Measurements from ENCODE around the gene MYH6. TPM values are rescaled to one million over a fixed set of nuclear protein-coding genes. Genes with fewer than 3 reads are reported as not detected.

MYH6 gene
- total RNA-seq, 1 experiment from 2014 or later: 0.07 TPM

DNA sequence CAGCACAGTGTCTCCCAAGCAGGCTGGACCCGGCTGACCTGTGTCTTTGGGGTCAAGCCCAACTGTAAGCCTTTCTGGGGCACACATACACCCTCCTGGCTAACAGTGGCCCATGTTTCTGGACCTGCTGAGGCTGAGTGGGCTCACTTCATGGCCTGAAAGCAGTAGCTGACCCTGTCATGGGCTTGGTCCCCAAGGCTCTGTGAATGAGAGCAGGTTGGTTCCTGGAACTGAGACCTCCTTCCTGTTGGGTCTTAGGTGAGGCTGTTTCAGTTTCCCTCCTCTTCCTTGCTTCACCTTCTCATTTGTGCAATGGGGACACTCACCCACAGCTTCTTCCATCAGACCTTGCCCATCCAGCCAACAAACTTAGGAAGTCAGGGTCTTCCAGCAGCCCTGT, 36.2 kb downstream of the MYH6 start:
- H4K20me1 ChIP-seq (ENCODE audit: control insufficient read depth, insufficient read depth, insufficient read length): no peaks in the 10 kb centered on the region
- no peak overlapping the region for H3K18ac ChIP-seq (ENCODE audit: insufficient read length, low read depth, low read length)
- H3K14ac ChIP-seq (ENCODE audit: insufficient read depth, low read length): no peak overlapping the region
- no peak for DNase-seq
- no peak overlapping the region for H4K5ac ChIP-seq (ENCODE audit: insufficient read length, low read depth, low read length)
- no peak overlapping the region for H3K4me3 Mint-ChIP-seq
- no peak overlapping the region for H3K56ac ChIP-seq (ENCODE audit: insufficient read length, low read depth, low read length)
- no peak overlapping the region for H4K91ac ChIP-seq (ENCODE audit: insufficient read length, low read depth, low read length)
- H3K9me3 ChIP-seq (ENCODE audit: control insufficient read depth, low read depth, low read length): no peaks in the 10 kb centered on the region
- H3K4me1 ChIP-seq (ENCODE audit: insufficient read depth, low read length): no peaks in the 10 kb centered on the region
- H3K4me1 Mint-ChIP-seq: peaks cover 10 to 16% of the 10 kb centered on the region in 2 experiments
- H3K23me2 ChIP-seq (ENCODE audit: insufficient read length, low read depth, low read length, poor library complexity, severe bottlenecking): peaks cover under 1% of the 10 kb centered on the region
- no peak overlapping the region for H4K8ac ChIP-seq (replicated peaks; ENCODE audit: insufficient read length, low read depth, low read length)
- WGBS (ENCODE audit: extremely low coverage, insufficient read length, low lambda C conversion rate): no CpG with 5 or more reads among the region's 1 CpG
- H3K27ac ChIP-seq (ENCODE audit: insufficient read length, low read depth, low read length): no peak overlapping the region
- no peak overlapping the region for H2AK5ac ChIP-seq (ENCODE audit: insufficient read length, low read length)
- H3K27me3 ChIP-seq (ENCODE audit: insufficient read depth, low read length): no peaks in the 10 kb centered on the region; the same call in 1 of the 2 replicates
- H3K27ac Mint-ChIP-seq: no peak overlapping the region
- no peaks in the 10 kb centered on the region; a peak in 1 of 7 replicates for H3K36me3 Mint-ChIP-seq (ENCODE audit: insufficient read depth in 1 of 3, low read depth in 3 of 3)
- H2BK15ac ChIP-seq (ENCODE audit: low read depth, low read length): no peak overlapping the region
- H3K9ac ChIP-seq (ENCODE audit: extremely low read depth, insufficient read length, low read length): no peak overlapping the region
- H3K4ac ChIP-seq (ENCODE audit: low read depth, low read length): no peak overlapping the region
- H3K79me1 ChIP-seq (ENCODE audit: insufficient read depth, low read depth, low read length, poor library complexity, severe bottlenecking): no peaks in the 10 kb centered on the region
- no peak overlapping the region for H3K23ac ChIP-seq (ENCODE audit: insufficient read length, low read depth, low read length)
- no peak overlapping the region for H2BK120ac ChIP-seq (ENCODE audit: low read depth, low read length, poor library complexity, severe bottlenecking)
- no peak overlapping the region for H2BK5ac ChIP-seq (ENCODE audit: insufficient read length, low read length)
- no peaks in the 10 kb centered on the region for H3K79me2 ChIP-seq (ENCODE audit: insufficient read depth, low read length)
- H3T11ph ChIP-seq (ENCODE audit: low read length): no peak overlapping the region
- TF ChIP-seq, protein P1, sequence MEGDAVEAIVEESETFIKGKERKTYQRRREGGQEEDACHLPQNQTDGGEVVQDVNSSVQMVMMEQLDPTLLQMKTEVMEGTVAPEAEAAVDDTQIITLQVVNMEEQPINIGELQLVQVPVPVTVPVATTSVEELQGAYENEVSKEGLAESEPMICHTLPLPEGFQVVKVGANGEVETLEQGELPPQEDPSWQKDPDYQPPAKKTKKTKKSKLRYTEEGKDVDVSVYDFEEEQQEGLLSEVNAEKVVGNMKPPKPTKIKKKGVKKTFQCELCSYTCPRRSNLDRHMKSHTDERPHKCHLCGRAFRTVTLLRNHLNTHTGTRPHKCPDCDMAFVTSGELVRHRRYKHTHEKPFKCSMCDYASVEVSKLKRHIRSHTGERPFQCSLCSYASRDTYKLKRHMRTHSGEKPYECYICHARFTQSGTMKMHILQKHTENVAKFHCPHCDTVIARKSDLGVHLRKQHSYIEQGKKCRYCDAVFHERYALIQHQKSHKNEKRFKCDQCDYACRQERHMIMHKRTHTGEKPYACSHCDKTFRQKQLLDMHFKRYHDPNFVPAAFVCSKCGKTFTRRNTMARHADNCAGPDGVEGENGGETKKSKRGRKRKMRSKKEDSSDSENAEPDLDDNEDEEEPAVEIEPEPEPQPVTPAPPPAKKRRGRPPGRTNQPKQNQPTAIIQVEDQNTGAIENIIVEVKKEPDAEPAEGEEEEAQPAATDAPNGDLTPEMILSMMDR (conservative IDR thresholded peaks at IDR 0.05): no peak
- H2BK12ac ChIP-seq (ENCODE audit: insufficient read length, low read depth, low read length): no peak overlapping the region
- 0 out of 5 replicates have a peak, but pooled peaks cover 0 to 1% of the 10 kb centered on the region in 2 experiments for H3K9me3 Mint-ChIP-seq
- H2BK20ac ChIP-seq (ENCODE audit: low read depth, low read length, poor library complexity, severe bottlenecking): no peak overlapping the region
- H2AFZ ChIP-seq (ENCODE audit: low read length): no peak overlapping the region
- peaks cover 75% of the 10 kb centered on the region for H3K27me3 Mint-ChIP-seq (ENCODE audit: low read depth)
- no peak overlapping the region for H3K4me2 ChIP-seq (ENCODE audit: insufficient read depth, insufficient read length, low read length)
